Panc1 (cell line): Measurements from ENCODE around the gene ZSCAN25. TPM values are rescaled to one million over a fixed set of nuclear protein-coding genes. Genes with fewer than 3 reads are reported as not detected.

Experiments used
- ATAC-seq: fragments of 200-7000 bp; cut with Tn5 transposase; 2 replicates; pipeline ENCODE4 v1.9.1; 2020; ENCODE audit warnings: mild to moderate bottlenecking, moderate library complexity
- BruUV-seq: library from RNA; stranded (reverse); fragments of 400-500 nt; replicated peaks from 2 replicates; lab custom pipeline; 2021; lab: Mats Ljungman, UMichigan
- CTCF ChIA-PET: fragments of 300-600 bp; sonication (Branson Sonifier 250); formaldehyde crosslinking; loops from one replicate; lab custom pipeline; 2022; ENCODE audit warnings: antibody characterized with exemption; lab: Charles Lee
- POLR2A ChIA-PET: fragments of 300-600 bp; sonication (Branson Sonifier 250); formaldehyde crosslinking; loops from one replicate; lab custom pipeline; 2022; ENCODE audit warnings: antibody characterized with exemption; lab: Charles Lee
- DNase-seq: peaks from one replicate; pipeline ENCODE4 v3.0.0-alpha.2; 2010; ENCODE audit warnings: low read depth, low spot score
- H3K27ac ChIP-seq: 2 replicates; pipeline ENCODE4 v1.5.1; 2011; ENCODE audit warnings: mild to moderate bottlenecking, low read length, inconsistent platforms
- H3K27me3 ChIP-seq: fragments of 200-500 bp; sonication (Bioruptor generic); 2 replicates; pipeline ENCODE4 v1.6.0; 2014; ENCODE audit warnings: low read length, inconsistent platforms; ENCODE audit not compliant: control insufficient read depth, insufficient read depth
- H3K36me3 ChIP-seq: fragments of 200-500 bp; sonication (Bioruptor generic); 2 replicates; pipeline ENCODE4 v1.5.1; 2014; ENCODE audit warnings: inconsistent platforms, mild to moderate bottlenecking, low read length, moderate library complexity; ENCODE audit not compliant: control insufficient read depth, insufficient read depth
- H3K4me1 ChIP-seq: 2 replicates; pipeline ENCODE4 v1.5.1; 2011; ENCODE audit warnings: inconsistent platforms, mild to moderate bottlenecking, low read length, moderate library complexity; ENCODE audit not compliant: control insufficient read depth, insufficient read depth
- H3K4me3 ChIP-seq, 2 experiments: 2 replicates each; pipeline ENCODE4 v1.5.1; 2011 to 2012; ENCODE audit warnings: low read depth in 2 of 2, low read length in 2 of 2, mild to moderate bottlenecking in 2 of 2, inconsistent platforms in 1 of 2, moderate library complexity in 1 of 2
- H3K9me3 ChIP-seq: fragments of 200-500 bp; sonication (Bioruptor generic); 2 replicates; pipeline ENCODE4 v1.5.1; 2014; ENCODE audit warnings: low read depth, mild to moderate bottlenecking, inconsistent platforms, low read length, moderate library complexity; ENCODE audit not compliant: control insufficient read depth, insufficient read depth
- POLR2AphosphoS5 ChIP-seq: IDR thresholded peaks from 2 replicates; pipeline ENCODE4 v1.6.1; 2012; ENCODE audit warnings: mild to moderate bottlenecking, low read depth, low read length, moderate library complexity
- SIN3A ChIP-seq: IDR thresholded peaks from 2 replicates; pipeline ENCODE4 v1.6.1; 2012; ENCODE audit warnings: low read depth, mild to moderate bottlenecking, low read length, moderate library complexity, borderline replicate concordance; ENCODE audit not compliant: insufficient read depth
- TCF7L2 ChIP-seq: IDR thresholded peaks from 2 replicates; pipeline ENCODE4 v1.6.1; 2011; ENCODE audit warnings: mild to moderate bottlenecking, low read depth, low read length, inconsistent platforms
- in situ Hi-C: cut with HindIII; loops from 2 replicates; pipeline ENCODE4 v1.10.0; 2016; ENCODE audit warnings: low sequenced_read_pairs, low pct_unique_long_range_greater_than_20kb
- intact Hi-C: fragments of 100-400 bp; cut with micrococcal nuclease; formaldehyde crosslinking; loops from one replicate; pipeline ENCODE4 v1.10.0; 2022; ENCODE audit not compliant: unreplicated experiment
- total RNA-seq: library from RNA; stranded (reverse); gene quantifications from one replicate; pipeline ENCODE4 v1.2.1, GENCODE V29; 2021; ENCODE audit not compliant: unreplicated experiment
- TF ChIP-seq, protein P1 (sequence below), 2 experiments: IDR thresholded peaks; 2 replicates each; pipeline ENCODE4 v1.6.1; 2011 to 2012; ENCODE audit warnings: low read depth in 2 of 2, control low read depth in 1 of 2, low read length in 1 of 2, mild to moderate bottlenecking in 1 of 2, moderate library complexity in 1 of 2; ENCODE audit not compliant: insufficient read depth in 1 of 2
- TF ChIP-seq, protein P2 (sequence below): fragments of 450-650 bp; IDR thresholded peaks from 2 replicates; pipeline ENCODE4 v1.5.1; 2017; ENCODE audit warnings: mild to moderate bottlenecking

The ZSCAN25 gene
- total RNA-seq, 1 experiment from 2014 or later = 14.8 TPM

DNA sequence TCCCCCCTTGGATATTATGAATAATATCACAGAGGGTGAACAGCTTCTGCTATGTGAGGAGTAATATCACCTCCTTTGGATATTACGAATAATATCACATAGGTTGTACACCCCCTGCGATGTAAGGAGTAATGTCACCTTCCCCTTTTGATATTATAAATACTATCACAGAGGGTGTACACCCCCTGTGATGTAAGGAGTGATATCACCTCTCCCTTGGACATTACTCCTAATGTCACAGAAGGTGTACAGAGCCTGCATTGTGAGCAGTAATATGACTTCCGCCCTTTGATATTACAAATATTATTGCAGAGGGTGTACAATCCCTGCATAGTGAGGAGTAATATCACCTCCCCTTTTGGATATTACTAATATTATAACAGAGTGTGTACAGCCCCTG, 27.9 kb upstream of the ZSCAN25 start:
- ATAC-seq = no peak; the same call in 1 of the 2 replicates
- Histone ChIP-seq H3K4me3 (no peak overlapping the region), H3K4me1 (no peaks in the 10 kb centered on the region), H3K27me3 (peaks cover 10% of the 10 kb centered on the region; the same call in 1 of the 2 replicates), H3K9me3 (no peaks in the 10 kb centered on the region), H3K36me3 (no peaks in the 10 kb centered on the region), H3K27ac (no peak overlapping the region)
- in situ Hi-C loops (no loop called here), intact Hi-C loops (no loop called here)
- no peak for DNase-seq
- no TSS peak for BruUV-seq
- TF ChIP-seq POLR2AphosphoS5 (no peak), TCF7L2 (no peak), SIN3A (no peak)
- TF ChIP-seq, protein P1, sequence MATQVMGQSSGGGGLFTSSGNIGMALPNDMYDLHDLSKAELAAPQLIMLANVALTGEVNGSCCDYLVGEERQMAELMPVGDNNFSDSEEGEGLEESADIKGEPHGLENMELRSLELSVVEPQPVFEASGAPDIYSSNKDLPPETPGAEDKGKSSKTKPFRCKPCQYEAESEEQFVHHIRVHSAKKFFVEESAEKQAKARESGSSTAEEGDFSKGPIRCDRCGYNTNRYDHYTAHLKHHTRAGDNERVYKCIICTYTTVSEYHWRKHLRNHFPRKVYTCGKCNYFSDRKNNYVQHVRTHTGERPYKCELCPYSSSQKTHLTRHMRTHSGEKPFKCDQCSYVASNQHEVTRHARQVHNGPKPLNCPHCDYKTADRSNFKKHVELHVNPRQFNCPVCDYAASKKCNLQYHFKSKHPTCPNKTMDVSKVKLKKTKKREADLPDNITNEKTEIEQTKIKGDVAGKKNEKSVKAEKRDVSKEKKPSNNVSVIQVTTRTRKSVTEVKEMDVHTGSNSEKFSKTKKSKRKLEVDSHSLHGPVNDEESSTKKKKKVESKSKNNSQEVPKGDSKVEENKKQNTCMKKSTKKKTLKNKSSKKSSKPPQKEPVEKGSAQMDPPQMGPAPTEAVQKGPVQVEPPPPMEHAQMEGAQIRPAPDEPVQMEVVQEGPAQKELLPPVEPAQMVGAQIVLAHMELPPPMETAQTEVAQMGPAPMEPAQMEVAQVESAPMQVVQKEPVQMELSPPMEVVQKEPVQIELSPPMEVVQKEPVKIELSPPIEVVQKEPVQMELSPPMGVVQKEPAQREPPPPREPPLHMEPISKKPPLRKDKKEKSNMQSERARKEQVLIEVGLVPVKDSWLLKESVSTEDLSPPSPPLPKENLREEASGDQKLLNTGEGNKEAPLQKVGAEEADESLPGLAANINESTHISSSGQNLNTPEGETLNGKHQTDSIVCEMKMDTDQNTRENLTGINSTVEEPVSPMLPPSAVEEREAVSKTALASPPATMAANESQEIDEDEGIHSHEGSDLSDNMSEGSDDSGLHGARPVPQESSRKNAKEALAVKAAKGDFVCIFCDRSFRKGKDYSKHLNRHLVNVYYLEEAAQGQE (IDR thresholded peaks at IDR 0.05; ENCODE audit: insufficient read depth in 1 of 2, low read depth in 2 of 2, low read length in 1 of 2) = no peak
- TF ChIP-seq, protein P2, sequence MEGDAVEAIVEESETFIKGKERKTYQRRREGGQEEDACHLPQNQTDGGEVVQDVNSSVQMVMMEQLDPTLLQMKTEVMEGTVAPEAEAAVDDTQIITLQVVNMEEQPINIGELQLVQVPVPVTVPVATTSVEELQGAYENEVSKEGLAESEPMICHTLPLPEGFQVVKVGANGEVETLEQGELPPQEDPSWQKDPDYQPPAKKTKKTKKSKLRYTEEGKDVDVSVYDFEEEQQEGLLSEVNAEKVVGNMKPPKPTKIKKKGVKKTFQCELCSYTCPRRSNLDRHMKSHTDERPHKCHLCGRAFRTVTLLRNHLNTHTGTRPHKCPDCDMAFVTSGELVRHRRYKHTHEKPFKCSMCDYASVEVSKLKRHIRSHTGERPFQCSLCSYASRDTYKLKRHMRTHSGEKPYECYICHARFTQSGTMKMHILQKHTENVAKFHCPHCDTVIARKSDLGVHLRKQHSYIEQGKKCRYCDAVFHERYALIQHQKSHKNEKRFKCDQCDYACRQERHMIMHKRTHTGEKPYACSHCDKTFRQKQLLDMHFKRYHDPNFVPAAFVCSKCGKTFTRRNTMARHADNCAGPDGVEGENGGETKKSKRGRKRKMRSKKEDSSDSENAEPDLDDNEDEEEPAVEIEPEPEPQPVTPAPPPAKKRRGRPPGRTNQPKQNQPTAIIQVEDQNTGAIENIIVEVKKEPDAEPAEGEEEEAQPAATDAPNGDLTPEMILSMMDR = no peak
- ChIA-PET CTCF (no interaction called here), POLR2A (no interaction called here)

DNA sequence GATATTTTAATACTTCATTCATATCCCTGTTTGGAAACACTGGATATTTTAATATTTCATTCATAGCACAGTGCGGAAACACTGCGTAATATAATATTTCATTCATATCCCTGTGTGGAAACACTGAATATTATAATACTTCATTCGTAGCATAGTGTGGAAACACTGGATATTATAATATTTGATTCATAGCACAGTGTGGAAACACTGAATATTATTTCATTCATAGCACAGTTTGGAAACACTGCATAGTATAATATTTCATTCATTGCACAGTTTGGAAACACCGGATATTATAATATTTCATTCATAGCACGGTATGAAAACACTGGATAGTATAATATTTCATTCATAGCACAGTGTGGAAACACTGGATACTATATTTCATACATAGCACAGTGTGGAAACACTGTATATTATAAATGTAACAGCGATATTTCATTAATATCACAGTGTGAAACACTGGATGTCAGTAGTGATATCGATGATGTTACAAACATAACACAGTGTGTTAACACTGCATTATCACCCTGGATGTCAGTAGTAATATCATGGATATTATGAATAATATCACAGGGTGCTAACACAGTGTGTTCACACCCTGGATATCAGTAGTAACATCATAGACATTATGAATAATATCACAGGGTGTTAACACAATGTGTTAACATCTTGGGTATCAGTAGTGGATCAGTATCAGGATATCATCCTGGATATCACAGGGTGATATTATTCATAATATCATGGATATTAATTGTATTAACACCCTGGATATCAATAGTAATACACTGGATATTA, 21.6 kb upstream of the ZSCAN25 start:
- POLR2A ChIA-PET = no interaction called here
- H3K36me3 ChIP-seq = no peaks in the 10 kb centered on the region; the same call in 1 of the 2 replicates
- in situ Hi-C loops = no loop called here

More for the DNA sequence above, 21.6 kb upstream of the ZSCAN25 start:
- ATAC-seq (peak; percentile 60), DNase-seq (no peak)
- Histone ChIP-seq H3K27ac (no peak overlapping the region), H3K4me1 (no peaks in the 10 kb centered on the region), H3K27me3 (peaks cover 16% of the 10 kb centered on the region), H3K9me3 (no peaks in the 10 kb centered on the region), H3K4me3 (no peak overlapping the region)
- no peak for TF ChIP-seq POLR2AphosphoS5
- TF ChIP-seq TCF7L2 = no peak
- TF ChIP-seq, protein P1 (IDR thresholded peaks at IDR 0.05; ENCODE audit: insufficient read depth in 1 of 2, low read depth in 2 of 2, low read length in 1 of 2) = no peak
- TF ChIP-seq, protein P2 = no peak
- TF ChIP-seq SIN3A = no peak
- CTCF ChIA-PET = no interaction called here
- no TSS peak for BruUV-seq
- intact Hi-C loops = no loop called here
